Panc1 (cell line): Measurements from ENCODE around the gene MTUS2. TPM values are rescaled to one million over a fixed set of nuclear protein-coding genes. Genes with fewer than 3 reads are reported as not detected.

ENCODE experiments used
- ATAC-seq: fragments of 200-7000 bp; cut with Tn5 transposase; 2 replicates; pipeline ENCODE4 v1.9.1; 2020; ENCODE audit warnings: mild to moderate bottlenecking, moderate library complexity
- BruUV-seq: library from RNA; stranded (reverse); fragments of 400-500 nt; replicated peaks from 2 replicates; lab custom pipeline; 2021; lab: Mats Ljungman, UMichigan
- CTCF ChIA-PET: fragments of 300-600 bp; sonication (Branson Sonifier 250); formaldehyde crosslinking; loops from one replicate; lab custom pipeline; 2022; ENCODE audit warnings: antibody characterized with exemption; lab: Charles Lee
- POLR2A ChIA-PET: fragments of 300-600 bp; sonication (Branson Sonifier 250); formaldehyde crosslinking; loops from one replicate; lab custom pipeline; 2022; ENCODE audit warnings: antibody characterized with exemption; lab: Charles Lee
- DNase-seq: peaks from one replicate; pipeline ENCODE4 v3.0.0-alpha.2; 2010; ENCODE audit warnings: low read depth, low spot score
- H3K27ac ChIP-seq: 2 replicates; pipeline ENCODE4 v1.5.1; 2011; ENCODE audit warnings: mild to moderate bottlenecking, low read length, inconsistent platforms
- H3K27me3 ChIP-seq: fragments of 200-500 bp; sonication (Bioruptor generic); 2 replicates; pipeline ENCODE4 v1.6.0; 2014; ENCODE audit warnings: low read length, inconsistent platforms; ENCODE audit not compliant: control insufficient read depth, insufficient read depth
- H3K36me3 ChIP-seq: fragments of 200-500 bp; sonication (Bioruptor generic); 2 replicates; pipeline ENCODE4 v1.5.1; 2014; ENCODE audit warnings: inconsistent platforms, mild to moderate bottlenecking, low read length, moderate library complexity; ENCODE audit not compliant: control insufficient read depth, insufficient read depth
- H3K4me1 ChIP-seq: 2 replicates; pipeline ENCODE4 v1.5.1; 2011; ENCODE audit warnings: inconsistent platforms, mild to moderate bottlenecking, low read length, moderate library complexity; ENCODE audit not compliant: control insufficient read depth, insufficient read depth
- H3K4me3 ChIP-seq, 2 experiments: 2 replicates each; pipeline ENCODE4 v1.5.1; 2011 to 2012; ENCODE audit warnings: low read depth in 2 of 2, low read length in 2 of 2, mild to moderate bottlenecking in 2 of 2, inconsistent platforms in 1 of 2, moderate library complexity in 1 of 2
- H3K9me3 ChIP-seq: fragments of 200-500 bp; sonication (Bioruptor generic); 2 replicates; pipeline ENCODE4 v1.5.1; 2014; ENCODE audit warnings: low read depth, mild to moderate bottlenecking, inconsistent platforms, low read length, moderate library complexity; ENCODE audit not compliant: control insufficient read depth, insufficient read depth
- POLR2AphosphoS5 ChIP-seq: IDR thresholded peaks from 2 replicates; pipeline ENCODE4 v1.6.1; 2012; ENCODE audit warnings: mild to moderate bottlenecking, low read depth, low read length, moderate library complexity
- REST ChIP-seq, 2 experiments: IDR thresholded peaks; 2 replicates each; pipeline ENCODE4 v1.6.1; 2011 to 2012; ENCODE audit warnings: low read depth in 2 of 2, control low read depth in 1 of 2, low read length in 1 of 2, mild to moderate bottlenecking in 1 of 2, moderate library complexity in 1 of 2; ENCODE audit not compliant: insufficient read depth in 1 of 2
- SIN3A ChIP-seq: IDR thresholded peaks from 2 replicates; pipeline ENCODE4 v1.6.1; 2012; ENCODE audit warnings: low read depth, mild to moderate bottlenecking, low read length, moderate library complexity, borderline replicate concordance; ENCODE audit not compliant: insufficient read depth
- TCF7L2 ChIP-seq: IDR thresholded peaks from 2 replicates; pipeline ENCODE4 v1.6.1; 2011; ENCODE audit warnings: mild to moderate bottlenecking, low read depth, low read length, inconsistent platforms
- in situ Hi-C: cut with HindIII; loops from 2 replicates; pipeline ENCODE4 v1.10.0; 2016; ENCODE audit warnings: low sequenced_read_pairs, low pct_unique_long_range_greater_than_20kb
- intact Hi-C: fragments of 100-400 bp; cut with micrococcal nuclease; formaldehyde crosslinking; loops from one replicate; pipeline ENCODE4 v1.10.0; 2022; ENCODE audit not compliant: unreplicated experiment
- total RNA-seq: library from RNA; stranded (reverse); gene quantifications from one replicate; pipeline ENCODE4 v1.2.1, GENCODE V29; 2021; ENCODE audit not compliant: unreplicated experiment
- TF ChIP-seq, protein P1 (sequence below): fragments of 450-650 bp; IDR thresholded peaks from 2 replicates; pipeline ENCODE4 v1.5.1; 2017; ENCODE audit warnings: mild to moderate bottlenecking

MTUS2 gene
- total RNA-seq, 1 experiment from 2014 or later: 0.05 TPM

- BruUV-seq: no TSS peak
- no peaks in the 10 kb centered on the region for H3K36me3 ChIP-seq
- DNase-seq (no peak), ATAC-seq (no peak)
- in situ Hi-C loops: no loop called here
- no peaks in the 10 kb centered on the region for H3K4me1 ChIP-seq
- no peaks in the 10 kb centered on the region for H3K9me3 ChIP-seq
- TF ChIP-seq SIN3A: no peak
- TF ChIP-seq TCF7L2: no peak
- TF ChIP-seq POLR2AphosphoS5: no peak
- TF ChIP-seq REST (IDR thresholded peaks at IDR 0.05; ENCODE audit: insufficient read depth in 1 of 2, low read depth in 2 of 2, low read length in 1 of 2): no peak
- TF ChIP-seq, protein P1, sequence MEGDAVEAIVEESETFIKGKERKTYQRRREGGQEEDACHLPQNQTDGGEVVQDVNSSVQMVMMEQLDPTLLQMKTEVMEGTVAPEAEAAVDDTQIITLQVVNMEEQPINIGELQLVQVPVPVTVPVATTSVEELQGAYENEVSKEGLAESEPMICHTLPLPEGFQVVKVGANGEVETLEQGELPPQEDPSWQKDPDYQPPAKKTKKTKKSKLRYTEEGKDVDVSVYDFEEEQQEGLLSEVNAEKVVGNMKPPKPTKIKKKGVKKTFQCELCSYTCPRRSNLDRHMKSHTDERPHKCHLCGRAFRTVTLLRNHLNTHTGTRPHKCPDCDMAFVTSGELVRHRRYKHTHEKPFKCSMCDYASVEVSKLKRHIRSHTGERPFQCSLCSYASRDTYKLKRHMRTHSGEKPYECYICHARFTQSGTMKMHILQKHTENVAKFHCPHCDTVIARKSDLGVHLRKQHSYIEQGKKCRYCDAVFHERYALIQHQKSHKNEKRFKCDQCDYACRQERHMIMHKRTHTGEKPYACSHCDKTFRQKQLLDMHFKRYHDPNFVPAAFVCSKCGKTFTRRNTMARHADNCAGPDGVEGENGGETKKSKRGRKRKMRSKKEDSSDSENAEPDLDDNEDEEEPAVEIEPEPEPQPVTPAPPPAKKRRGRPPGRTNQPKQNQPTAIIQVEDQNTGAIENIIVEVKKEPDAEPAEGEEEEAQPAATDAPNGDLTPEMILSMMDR: no peak
- no peak overlapping the region for H3K4me3 ChIP-seq
- H3K27ac ChIP-seq: no peak overlapping the region
- intact Hi-C loops: no loop called here
- ChIA-PET POLR2A (no interaction called here), CTCF (no interaction called here)
- H3K27me3 ChIP-seq: no peaks in the 10 kb centered on the region
Observed at GRCh38 chr13:29174093-29174492, 354.0 kb downstream of the MTUS2 start.

DNA sequence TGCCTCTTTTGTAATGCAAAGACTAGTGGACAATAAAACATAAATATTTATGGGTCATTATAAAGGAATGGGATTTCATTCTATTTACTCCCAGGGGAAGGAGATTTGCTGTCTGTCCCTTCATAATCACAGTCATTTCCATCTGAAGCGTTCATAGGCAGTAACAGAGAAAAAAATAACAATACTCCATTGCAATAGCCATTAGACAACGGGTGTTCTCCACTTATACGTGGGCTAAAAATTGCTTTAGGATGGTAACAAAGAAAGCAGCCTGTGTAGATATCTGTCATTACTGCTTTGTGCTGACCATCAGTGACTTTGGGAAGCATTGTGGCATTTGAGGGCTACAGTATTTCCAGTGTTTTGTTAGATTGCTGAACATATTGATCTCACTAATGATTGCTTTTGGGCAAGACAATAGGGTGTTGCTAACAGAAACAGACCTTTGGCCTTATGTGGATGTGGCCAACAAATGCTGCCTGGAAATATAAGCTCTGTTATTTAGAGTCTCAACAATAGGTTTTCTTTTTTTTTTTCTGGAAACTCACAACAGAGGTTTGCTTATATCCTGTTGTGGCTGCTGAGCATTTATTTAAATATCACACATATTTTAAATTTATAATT, 355.2 kb downstream of the MTUS2 start:
- no peak overlapping the region for H3K27ac ChIP-seq
- in situ Hi-C loops: no loop called here
- ATAC-seq: no peak
- intact Hi-C loops: no loop called here
- POLR2A ChIA-PET: no interaction called here
- no TSS peak for BruUV-seq
- no peaks in the 10 kb centered on the region for H3K9me3 ChIP-seq
- no peak overlapping the region for H3K4me3 ChIP-seq
- H3K27me3 ChIP-seq: no peaks in the 10 kb centered on the region
- CTCF ChIA-PET: no interaction called here
- H3K36me3 ChIP-seq: no peaks in the 10 kb centered on the region
- no peak for DNase-seq
- TF ChIP-seq SIN3A (no peak), REST (IDR thresholded peaks at IDR 0.05; ENCODE audit: insufficient read depth in 1 of 2, low read depth in 2 of 2, low read length in 1 of 2) (no peak), TCF7L2 (no peak), POLR2AphosphoS5 (no peak)
- TF ChIP-seq, protein P1: no peak
- no peaks in the 10 kb centered on the region for H3K4me1 ChIP-seq
